SK-N-MC (cell line): ENCODE results near the gene ABTB2.

Experiments
- EZH2 ChIP-seq: fragments of 200-600 bp; sonication (generic); IDR thresholded peaks from one replicate; pipeline ENCODE4 v1.6.1; 2017; ENCODE audit warnings: antibody characterized with exemption
- POLR2AphosphoS5 ChIP-seq: IDR thresholded peaks from 2 replicates; pipeline ENCODE4 v1.6.1; 2012; ENCODE audit warnings: mild to moderate bottlenecking, low read depth, low read length, borderline replicate concordance

- TF ChIP-seq POLR2AphosphoS5 (no peak), EZH2 (no peak)
These were observed 178.7 kb downstream of the ABTB2 start for GRCh38 chr11:34179026-34179675.
